Breast epithelium (tissue), 3 donors: Measurements from ENCODE around the gene PERP.

Source experiments
- CTCF ChIP-seq, 3 donors: fragments of 450-650 bp; IDR thresholded peaks; one replicate each; pipeline ENCODE4 v1.5.1; 2016 to 2017; ENCODE audit warnings: antibody characterized with exemption in 3 of 3, mild to moderate bottlenecking in 3 of 3, moderate library complexity in 3 of 3
- POLR2AphosphoS5 ChIP-seq, 3 donors: sonication (generic); formaldehyde crosslinking; IDR thresholded peaks; one replicate each; pipeline ENCODE4 v1.6.1; 2017; ENCODE audit warnings: antibody characterized with exemption in 3 of 3

- no peak for TF ChIP-seq POLR2AphosphoS5 (IDR thresholded peaks at IDR 0.05)
- no peak for TF ChIP-seq CTCF (IDR thresholded peaks at IDR 0.05)
These were observed 39.3 kb upstream of the PERP start for GRCh38 chr6:138146544-138146943.
